ENCODE measurements around the gene SPAG8.

DNA sequence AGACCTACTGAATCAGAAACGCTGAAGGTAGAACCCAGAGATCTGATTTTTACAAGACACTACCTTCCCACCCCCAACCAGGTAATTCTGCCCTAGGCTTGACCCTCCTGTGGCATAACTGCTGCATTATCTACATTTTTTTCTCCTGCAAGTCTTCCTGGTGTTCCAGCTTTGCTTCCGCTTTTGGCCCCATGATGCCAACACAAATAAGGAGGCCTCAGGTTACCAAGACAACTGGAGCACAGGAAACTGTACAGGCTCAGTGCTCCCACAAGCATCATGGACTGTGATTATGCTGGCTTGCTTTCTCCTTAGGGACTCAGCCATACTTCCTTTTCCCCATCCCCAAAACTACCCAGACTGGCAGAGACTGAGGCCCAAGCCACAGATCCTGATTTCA lies 51.4 kb downstream of the SPAG8 start:
- TF ChIP-seq, protein P1, sequence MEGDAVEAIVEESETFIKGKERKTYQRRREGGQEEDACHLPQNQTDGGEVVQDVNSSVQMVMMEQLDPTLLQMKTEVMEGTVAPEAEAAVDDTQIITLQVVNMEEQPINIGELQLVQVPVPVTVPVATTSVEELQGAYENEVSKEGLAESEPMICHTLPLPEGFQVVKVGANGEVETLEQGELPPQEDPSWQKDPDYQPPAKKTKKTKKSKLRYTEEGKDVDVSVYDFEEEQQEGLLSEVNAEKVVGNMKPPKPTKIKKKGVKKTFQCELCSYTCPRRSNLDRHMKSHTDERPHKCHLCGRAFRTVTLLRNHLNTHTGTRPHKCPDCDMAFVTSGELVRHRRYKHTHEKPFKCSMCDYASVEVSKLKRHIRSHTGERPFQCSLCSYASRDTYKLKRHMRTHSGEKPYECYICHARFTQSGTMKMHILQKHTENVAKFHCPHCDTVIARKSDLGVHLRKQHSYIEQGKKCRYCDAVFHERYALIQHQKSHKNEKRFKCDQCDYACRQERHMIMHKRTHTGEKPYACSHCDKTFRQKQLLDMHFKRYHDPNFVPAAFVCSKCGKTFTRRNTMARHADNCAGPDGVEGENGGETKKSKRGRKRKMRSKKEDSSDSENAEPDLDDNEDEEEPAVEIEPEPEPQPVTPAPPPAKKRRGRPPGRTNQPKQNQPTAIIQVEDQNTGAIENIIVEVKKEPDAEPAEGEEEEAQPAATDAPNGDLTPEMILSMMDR (conservative IDR thresholded peaks at IDR 0.05; ENCODE audit: low read depth, low read length): no peak
- TF ChIP-seq EZH2 (IDR thresholded peaks at IDR 0.05; ENCODE audit: low read length, unreplicated experiment): no peak

Measured in PC-3 (cell line).